GM11168 (cell line): ENCODE measurements around the gene TEAD4.

Experiments used
- in situ Hi-C: fragments of 300-500 bp; cut with MboI; formaldehyde crosslinking; loops from one replicate; pipeline ENCODE4 v1.12.0; 2022; ENCODE audit warnings: low sequenced_read_pairs; ENCODE audit not compliant: unreplicated experiment

Gene TEAD4

DNA sequence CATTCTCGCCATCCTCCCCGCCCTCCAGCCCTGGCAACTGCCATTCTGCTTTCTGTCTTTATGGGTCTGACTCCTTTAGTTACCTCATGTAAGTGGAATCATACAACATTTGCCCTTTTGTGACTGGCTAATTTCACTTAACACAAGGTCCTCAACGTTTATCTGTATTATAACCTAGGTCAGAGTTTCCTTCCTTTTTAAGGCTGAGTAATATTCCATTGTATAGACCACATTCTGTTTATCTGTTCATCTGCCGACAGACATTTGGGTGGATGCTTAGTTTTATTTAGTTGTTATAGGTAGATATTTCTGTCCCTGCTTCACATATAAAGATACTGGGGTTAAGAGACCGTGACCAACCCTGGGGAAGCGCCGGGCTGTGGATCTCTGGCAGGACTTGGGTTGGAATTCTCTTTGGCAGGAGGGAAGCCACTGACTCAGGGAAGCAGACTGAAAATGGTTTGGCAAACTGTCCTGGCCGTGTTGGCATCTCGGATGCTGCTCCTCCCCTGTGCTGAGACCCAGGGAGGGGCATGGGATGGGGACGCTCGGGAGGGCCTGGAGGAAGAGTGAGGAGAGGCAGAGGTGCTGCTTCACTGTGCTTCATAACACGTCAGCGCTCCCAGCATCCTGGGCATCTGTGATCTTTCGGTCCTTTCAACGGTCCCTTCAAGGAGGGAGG is 38.9 kb downstream of the TEAD4 start:
- in situ Hi-C loops: no loop called here

DNA sequence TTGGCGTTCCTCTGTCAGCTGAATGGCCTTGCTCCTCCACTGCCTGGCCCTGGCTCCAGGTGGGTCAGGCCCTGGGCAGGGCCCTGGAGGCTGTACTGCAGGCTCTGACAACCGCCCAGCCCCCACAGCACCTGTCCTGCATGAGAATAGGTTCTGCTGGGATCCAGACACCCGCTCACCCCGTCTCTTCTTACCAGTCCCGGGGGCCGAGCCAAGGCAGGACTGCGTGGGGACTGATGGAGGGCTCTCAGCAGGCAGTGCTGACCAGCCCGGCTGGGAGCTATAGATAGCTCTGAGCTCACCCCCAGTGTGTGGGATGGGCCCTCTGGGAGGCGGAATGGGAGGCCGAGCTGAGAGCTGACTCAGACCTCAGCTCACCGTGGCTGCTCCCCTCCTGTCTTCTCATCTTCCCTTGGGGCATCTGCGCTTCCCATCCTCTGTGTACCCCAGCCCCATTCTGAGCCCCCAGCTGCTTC is 39.6 kb downstream of the TEAD4 start:
- in situ Hi-C loops: no loop called here

DNA sequence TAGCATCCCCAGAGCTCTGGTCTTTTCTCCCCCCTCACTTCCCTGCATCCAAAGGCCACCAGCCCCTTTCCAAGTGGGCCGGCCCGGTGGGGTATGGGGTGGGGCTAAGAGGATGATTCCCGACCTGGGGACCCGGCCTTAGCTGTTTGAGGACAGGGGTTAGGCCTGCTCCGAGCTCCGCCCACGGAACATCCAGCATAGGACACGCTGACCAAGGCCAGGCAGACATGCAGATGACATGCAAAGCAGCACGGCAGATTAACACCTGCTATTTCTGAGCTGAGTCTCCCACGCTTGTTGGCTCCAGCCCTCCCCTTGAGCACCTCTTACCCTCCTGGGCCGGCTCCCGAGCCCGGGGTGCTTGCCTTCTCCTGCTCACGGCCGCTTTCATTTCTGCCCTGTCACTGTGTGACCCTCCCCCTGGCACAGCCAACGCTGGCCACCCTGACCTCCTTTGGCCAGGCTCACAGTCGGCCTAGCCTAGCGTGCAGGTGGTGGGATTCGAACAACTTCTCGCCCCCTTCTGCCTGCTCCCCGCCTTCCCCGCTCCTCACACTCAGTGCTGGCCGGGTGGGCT is 40.2 kb downstream of the TEAD4 start:
- in situ Hi-C loops: no loop called here

DNA sequence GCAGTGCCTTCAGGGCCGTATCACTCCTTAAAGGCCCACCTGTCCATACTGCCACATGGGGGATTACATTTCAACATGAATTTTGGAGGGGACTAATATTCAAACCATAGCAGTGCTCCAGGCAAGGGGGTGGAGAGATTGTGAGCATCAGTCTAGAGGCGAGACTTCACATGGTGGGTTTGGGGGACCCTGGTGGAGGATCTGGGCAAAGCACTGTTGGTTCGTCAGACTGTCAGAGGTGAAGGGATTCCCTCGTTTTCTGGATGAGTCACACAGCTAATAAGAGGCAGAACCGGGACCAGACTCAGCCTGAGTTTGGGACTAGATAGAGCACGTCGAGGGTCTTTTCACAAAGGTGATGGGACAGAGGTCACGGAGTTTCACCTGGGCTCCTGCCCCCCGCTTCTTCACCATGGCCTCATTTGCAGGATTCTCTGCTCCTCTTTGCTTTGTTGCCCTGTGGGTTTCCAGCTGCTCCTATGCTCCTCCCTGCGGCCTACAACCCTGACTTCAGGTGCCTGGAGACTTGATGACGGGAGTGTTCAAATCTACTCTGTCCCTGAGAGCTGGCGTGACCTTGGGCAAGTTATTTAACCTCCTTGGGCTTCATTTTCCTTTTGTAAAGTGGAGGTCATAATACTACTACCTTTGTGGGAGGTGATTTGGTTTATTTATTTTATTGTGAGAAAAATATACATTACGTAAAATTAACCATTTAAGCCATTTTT is 41.5 kb downstream of the TEAD4 start:
- in situ Hi-C loops: no loop called here

DNA sequence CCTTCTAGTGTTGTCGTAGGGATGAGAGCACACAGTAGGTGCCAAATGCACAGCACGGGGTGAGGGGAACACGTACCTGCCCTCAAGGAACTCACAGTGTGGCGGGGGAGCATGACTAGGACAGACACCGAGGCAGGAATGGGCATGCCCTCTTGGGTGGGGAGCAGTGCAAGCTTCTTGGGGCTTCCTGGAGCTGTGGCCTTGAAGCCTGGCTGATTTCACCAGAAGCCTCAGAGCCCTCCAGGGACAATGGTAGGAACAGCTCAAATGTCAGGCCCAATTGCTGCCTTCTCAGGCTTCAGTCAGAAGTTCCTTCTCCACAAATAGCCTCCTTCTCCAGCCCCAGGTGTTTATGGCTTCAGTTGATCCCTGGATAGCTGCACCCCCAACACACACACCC is 43.4 kb downstream of the TEAD4 start:
- in situ Hi-C loops: no loop called here

DNA sequence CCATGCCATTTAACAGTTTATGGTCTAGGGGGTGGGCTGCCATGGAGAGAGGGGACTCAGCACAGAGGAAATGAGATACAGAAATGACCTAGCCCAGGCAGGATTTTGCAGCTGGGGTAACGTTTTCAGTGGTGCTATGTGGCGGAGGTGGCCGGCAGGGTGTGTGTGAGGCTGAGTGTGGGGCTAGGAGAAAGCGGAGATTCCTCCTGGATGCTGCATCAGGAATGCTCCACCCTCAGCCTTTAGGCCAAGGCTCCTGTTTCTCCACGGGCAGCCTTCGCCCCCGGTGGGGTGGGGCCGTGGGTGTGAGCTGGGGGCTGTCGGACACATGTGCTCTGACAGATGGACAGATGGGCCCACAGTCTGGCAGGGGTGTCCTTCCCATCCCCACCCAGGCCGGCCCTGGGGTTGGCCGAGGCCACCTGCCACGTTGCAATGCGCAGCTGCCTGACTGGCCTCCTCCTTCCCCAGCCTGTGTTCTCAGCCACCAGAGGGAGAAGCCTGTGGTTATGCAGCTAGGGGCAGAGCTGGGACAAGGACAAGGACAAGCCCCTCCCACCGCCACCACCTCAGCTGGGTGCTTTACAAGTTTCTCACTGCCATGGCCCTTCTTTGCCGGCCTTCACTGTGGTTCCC is 44.3 kb downstream of the TEAD4 start:
- in situ Hi-C loops: no loop called here

DNA sequence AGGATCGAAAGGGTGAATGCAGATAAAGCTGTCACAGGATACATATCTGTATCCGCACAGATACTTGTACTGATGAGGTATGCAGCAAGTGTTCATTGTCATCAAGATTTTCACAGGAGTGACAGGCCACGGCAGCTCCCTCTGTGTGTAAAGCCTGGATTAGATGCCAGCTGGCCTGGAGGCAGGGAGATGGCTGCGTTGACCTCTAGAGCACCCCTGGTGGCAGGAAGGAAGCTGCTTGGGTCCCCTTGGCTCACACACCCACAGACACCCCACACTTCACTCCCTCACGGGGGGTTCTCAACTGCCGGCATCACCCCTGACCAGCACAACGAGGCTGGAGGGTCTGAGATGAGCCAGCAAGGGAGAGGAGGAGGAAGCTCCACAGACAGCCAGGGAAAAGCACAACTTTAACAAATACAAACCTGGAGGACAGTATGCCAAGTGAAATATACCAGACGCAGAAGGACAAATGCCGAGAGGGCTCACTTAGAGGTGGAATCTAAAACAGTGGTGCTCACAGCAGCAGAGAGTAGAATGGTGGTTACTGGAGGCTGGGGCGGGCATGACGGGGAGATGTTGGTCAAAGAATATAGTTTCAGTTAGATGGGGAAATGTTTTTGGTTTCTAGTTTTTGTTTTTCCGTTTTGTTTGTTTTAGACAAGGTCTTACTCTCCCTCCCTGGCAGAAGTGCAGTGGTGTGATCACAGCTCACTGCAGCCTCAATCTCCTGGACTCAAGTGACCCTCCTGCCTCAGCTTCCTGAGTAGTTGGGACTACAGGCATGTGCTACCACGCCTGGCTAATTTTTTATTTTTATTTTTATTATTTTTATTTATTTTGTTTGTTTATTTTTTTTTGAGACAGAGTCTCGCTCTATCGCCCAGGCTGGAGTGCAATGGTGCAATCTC is 45.7 kb downstream of the TEAD4 start:
- in situ Hi-C loops: no loop called here

DNA sequence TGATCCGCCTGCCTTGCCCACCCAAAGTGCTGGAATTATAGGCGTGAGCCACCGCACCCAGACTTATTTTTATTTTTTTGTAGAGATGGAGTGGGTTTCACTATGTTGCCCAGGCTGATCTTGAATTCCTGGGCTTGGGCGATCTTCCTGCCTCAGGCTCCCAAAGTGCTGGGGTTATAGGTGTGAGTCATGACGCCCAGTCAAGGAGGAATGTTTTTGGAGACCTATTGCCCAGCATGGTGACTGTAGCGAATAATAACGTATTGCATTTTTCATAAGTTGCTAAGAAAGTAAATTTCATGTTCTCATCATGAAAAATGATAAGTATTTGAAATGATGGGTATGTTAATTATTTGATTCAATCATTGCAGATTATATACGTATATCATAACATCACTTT is 46.5 kb downstream of the TEAD4 start:
- in situ Hi-C loops: no loop called here

DNA sequence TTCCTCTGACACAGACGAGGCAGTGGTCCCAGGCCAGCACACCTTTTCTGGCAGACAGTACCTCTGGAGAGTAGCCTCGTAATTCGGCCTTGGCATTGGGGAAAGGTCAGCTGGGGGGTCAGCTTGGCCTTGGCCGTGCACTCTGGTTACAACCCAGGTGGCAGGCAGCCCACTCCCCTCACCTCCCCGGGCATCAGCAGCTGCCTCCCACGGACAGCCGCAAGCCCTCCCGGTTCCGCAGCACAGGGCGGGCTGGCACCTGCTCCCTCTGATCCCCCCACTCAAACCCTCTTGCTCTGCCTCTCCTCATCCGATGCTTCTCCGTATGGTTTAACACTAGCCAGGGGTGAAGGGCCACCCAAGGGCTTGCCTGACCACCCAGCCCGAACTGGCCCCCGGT is 50.6 kb downstream of the TEAD4 start:
- in situ Hi-C loops: no loop called here

DNA sequence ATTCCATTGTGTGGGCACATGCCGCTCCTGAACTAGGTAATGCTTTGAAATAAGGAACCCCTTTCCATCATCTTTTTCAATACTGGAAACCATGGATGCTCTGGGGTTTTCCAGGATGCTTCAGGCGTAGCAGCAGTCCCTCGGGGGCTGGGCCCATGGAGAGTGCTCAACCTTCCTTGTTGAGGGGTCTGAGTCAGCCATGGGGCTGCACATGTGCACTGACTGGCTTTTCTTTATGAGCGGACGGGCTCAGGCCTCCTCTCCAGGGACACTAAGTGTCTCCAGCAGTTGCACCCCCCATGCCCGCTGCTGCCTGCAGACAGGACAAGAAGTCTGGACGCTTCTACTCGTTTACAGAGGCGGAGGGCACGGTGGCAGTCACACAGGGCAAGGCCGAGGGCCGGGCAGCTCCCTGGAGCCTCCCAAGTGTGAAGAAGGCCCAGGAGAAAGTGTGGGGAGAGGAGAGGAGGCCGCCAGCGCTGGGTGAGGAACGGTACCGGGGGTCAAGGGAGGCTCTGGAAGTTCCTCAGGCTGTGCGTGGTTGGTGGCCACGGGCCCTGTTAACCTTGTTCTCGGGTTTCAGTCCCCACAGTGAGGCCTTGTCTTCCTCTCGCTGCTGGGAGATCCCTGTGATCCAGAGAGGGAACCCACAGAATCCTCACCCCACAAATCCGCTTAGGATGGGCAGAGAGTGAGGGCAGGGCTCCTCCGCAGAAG is 51.2 kb downstream of the TEAD4 start:
- in situ Hi-C loops: no loop called here

DNA sequence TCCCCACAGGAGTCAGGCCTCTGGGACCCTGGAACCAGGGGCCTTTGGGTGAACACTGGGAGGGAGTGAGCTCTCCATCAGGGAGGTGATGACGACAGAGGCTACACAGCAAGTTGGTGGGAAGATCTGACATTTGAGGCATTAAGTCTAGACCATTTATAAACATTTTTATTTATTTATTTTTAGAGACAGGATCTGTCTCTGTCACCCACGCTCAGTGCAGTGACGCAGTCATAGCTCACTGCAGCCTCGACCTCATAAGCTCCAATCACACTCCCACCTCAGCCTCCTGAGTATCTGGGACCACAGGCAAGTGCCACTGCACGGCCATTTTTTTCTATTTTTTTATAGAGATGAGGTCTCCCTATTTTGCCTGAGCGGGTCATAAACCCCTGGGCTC is 53.6 kb downstream of the TEAD4 start:
- in situ Hi-C loops: no loop called here

DNA sequence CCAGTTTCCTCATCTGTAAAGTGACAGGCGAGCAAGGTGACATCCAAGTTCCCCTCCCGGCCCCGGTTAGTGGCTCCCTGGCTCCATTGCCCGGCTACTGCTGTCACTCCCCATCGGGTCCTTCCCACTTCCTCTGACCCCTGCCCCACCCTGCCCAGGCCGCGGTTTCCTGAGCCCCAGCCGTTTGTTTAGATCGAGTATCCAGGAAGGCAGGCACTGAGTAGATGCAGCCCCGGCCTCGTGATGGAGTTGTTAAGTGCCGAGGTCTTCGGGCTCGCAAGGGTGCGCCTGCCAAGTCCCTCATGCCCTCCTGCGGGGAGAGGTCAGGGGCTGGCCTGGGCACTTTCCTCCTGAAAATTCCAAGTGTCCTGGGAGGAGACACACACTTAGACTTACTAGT is 55.4 kb downstream of the TEAD4 start:
- in situ Hi-C loops: no loop called here

DNA sequence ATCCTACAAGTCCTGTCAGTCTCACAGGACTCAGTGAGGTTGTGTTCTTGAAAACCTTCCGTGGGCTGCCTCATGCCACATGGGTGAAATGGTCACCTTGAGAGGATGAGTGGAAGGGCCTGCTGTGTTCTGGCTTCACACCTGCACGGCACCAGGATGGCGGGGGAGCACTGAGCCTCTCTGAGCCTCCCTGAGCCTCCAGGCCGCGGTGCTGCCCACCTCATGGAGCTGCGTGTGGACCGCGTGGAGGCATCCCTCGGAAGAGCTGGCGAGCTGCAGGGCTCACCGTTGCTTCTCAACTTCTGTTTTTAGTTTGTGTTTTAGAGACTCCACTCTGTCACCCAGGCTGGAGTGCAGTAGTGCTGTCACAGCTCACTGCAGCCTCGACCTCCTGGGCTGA is 56.2 kb downstream of the TEAD4 start:
- in situ Hi-C loops: no loop called here

DNA sequence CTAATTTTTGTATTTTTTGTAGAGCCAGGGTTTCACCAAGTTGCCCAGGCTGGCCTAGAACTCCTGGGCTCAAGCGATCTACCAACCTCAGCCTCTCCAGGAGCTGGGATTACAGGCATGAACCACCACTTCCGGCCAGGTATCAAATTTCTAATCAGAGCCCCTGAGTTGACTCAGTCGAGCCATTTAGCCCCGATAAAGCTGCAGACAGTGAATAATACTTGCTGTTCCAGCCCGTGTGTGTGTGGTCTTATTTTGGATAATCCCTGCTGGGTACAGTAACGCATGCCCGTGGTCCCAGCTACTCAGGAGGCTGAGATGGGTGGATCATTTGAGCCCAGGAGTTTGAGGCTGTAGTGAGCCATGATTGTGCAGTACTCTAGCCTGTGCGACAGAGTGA is 57.0 kb downstream of the TEAD4 start:
- in situ Hi-C loops: no loop called here

DNA sequence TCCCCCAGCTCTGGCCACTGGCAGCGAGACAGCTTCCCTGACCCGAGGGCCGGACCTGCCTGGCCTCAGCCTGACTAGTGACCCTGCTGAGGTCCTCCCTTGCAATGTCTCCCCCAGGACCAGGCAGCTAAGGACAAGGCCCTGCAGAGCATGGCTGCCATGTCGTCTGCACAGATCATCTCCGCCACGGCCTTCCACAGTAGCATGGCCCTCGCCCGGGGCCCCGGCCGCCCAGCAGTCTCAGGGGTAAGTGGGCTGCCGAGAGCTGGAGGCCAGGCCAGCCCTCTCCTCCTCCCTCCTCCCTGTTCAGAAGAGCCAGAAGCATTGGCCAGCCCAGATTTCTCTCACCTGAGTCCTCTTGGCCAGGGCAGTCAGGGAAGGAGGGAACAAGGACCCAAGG is 58.1 kb downstream of the TEAD4 start:
- in situ Hi-C loops: no loop called here

DNA sequence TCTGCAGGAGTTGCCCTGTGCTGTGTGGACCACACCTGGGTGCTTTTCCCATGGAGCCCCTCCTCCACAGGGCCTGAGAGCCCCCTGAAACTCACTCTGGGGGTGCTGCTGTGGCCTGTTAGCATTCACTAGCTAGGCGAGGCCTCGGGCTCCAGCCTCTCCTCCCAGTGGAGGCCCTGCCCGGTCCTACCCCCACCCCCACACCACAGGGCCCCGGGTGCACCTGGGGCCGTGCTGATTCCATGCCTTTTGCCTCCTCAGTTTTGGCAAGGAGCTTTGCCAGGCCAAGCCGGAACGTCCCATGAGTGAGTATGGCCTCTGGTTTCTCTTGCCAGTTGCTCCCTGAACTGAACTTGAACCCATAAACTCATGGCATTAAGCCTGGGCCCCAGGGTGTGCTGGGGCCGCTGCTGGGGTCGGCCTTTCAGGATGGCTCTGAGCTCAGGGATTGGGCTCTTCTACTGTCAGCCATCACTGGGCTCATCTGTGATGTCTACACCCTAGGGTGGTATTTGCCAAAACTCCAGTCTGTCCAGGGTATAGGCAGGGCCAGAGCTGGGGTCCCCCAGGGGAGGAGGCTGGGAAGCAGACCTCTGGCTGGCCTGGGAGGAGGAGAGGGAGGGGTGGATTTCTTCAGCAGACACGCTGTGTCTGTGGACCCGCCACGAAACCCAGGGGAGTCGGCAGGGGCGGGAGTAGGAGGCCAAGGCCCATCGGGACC is 59.2 kb downstream of the TEAD4 start:
- in situ Hi-C loops: no loop called here

DNA sequence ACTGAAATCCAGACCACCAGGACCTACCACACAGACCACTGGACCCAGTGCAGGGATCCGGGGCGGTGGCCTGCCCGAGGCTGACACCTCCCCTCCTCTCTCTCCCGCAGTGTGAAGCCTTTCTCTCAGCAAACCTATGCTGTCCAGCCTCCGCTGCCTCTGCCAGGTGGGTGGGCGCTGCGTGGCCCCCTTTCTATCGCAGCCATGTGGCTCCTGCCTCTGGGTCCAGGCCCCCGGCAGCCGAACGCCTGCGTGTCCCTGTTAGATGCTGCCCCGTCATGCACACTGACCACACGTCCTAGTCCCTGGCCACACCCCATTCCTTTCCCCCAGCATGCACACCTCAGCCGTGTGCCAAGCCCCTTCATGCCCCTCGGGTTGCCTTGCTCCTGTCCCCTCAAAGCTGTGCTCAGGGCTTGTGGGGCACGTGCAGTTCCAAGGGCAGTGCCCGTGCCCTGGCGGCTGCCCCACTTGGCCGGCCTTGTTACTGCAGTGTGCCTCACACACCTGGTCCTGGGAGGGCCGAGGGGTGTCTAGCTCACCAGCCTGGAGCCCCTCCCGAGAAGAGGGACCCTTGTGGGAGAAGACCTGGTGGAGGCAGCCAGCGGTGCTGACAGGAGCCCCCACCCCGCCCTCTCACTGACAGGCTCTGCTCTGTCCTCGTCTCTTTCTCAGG is 59.9 kb downstream of the TEAD4 start:
- in situ Hi-C loops: no loop called here

DNA sequence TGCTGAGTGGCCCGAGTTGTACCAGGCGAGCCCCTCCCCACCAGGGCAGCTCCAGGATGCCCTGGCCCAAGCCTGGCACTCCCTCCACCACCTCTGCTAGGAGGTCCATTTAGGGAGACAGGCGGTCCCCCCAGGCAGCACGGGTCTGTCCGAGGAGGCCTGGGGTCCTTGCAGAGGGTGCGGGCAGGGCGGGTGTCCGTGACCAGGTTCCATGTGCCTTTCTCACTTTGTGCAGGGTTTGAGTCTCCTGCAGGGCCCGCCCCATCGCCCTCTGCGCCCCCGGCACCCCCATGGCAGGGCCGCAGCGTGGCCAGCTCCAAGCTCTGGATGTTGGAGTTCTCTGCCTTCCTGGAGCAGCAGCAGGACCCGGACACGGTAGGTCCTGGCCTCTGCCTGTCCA is 61.2 kb downstream of the TEAD4 start:
- in situ Hi-C loops: no loop called here
